ENCODE measurements around the gene ETV7. TPM values are rescaled to one million over a fixed set of nuclear protein-coding genes. Genes with fewer than 3 reads are reported as not detected.

Gene ETV7
- total and polyA plus RNA-seq, 2 donors (not counting 1 experiment from before 2014, with no cell fraction given) = 0.96 to 2.0 TPM

- Histone ChIP-seq H3K27me3 (replicated peaks in 1 of 4; ENCODE audit: control extremely low read depth in 1 of 4, control insufficient read depth in 3 of 4, insufficient read depth in 4 of 4, low read length in 3 of 4) (peaks cover 0 to 3% (median 0%) of the 10 kb centered on the region in 4 experiments), H3K27ac (ENCODE audit: low read length in 2 of 2) (no peak overlapping the region), H3K36me3 (replicated peaks in 1 of 2; ENCODE audit: control extremely low read depth in 1 of 2, control insufficient read depth in 1 of 2, extremely low read depth in 1 of 2, insufficient read depth in 2 of 2, low read length in 1 of 2) (no peaks in the 10 kb centered on the region), H3K9ac (ENCODE audit: low read length) (no peak overlapping the region), H3K4me1 (ENCODE audit: control insufficient read depth in 2 of 2, insufficient read depth in 2 of 2, low read length in 2 of 2) (no peaks in the 10 kb centered on the region), H3K79me2 (ENCODE audit: control insufficient read depth, insufficient read depth, low read length) (no peaks in the 10 kb centered on the region), H3K4me3 (ENCODE audit: control extremely low read depth in 1 of 5, extremely low read depth in 1 of 5, insufficient read depth in 1 of 5, low read depth in 2 of 5, low read length in 4 of 5) (no peak overlapping the region), H2AFZ (ENCODE audit: insufficient read depth, low read depth, low read length, poor library complexity, severe bottlenecking) (no peak overlapping the region), H4K20me1 (ENCODE audit: control insufficient read depth, insufficient read depth, low read length, poor library complexity, severe bottlenecking) (no peaks in the 10 kb centered on the region), H3K4me2 (replicated peaks; ENCODE audit: low read depth, low read length, poor library complexity, severe bottlenecking) (no peak overlapping the region), H3K9me3 (ENCODE audit: control extremely low read depth in 1 of 3, control insufficient read depth in 2 of 3, insufficient read depth in 1 of 3, low read length in 2 of 3) (no peaks in the 10 kb centered on the region)
- WGBS (ENCODE audit: insufficient coverage) = 96% methylated on average over 4 of the region's 4 CpGs
- DNase-seq = no peak
- ChIA-PET CTCF (interaction anchor here (0.6 kb wide), 1 partner anchor 86 kb away, joined by 3 read pairs; no protein-coding TSS in a partner anchor), POLR2A (no interaction called here)
- Mint-ChIP-seq H3K27me3 (peaks cover 11% of the 10 kb centered on the region), H3K4me1 (peaks cover 2% of the 10 kb centered on the region), H3K4me3 (no peak overlapping the region), H3K27ac (no peak overlapping the region), H3K9me3 (ENCODE audit: insufficient read depth) (no peaks in the 10 kb centered on the region)
- TF ChIP-seq CTCF (IDR thresholded peaks at IDR 0.05) = no peak
- no peak for TF ChIP-seq EZH2 (IDR thresholded peaks at IDR 0.05; ENCODE audit: borderline replicate concordance, insufficient read depth, low read depth, low read length, poor library complexity, severe bottlenecking)
- ATAC-seq (ENCODE audit: low read depth) = no peak
- intact Hi-C loops (cut with micrococcal nuclease) = no loop called here
Measured at GRCh38 chr6:36324715-36325114, 62.8 kb downstream of the ETV7 start.

- Mint-ChIP-seq H3K27ac (no peak overlapping the region), H3K4me1 (peaks cover 2% of the 10 kb centered on the region), H3K9me3 (ENCODE audit: insufficient read depth) (no peaks in the 10 kb centered on the region), H3K27me3 (peaks cover 11% of the 10 kb centered on the region), H3K4me3 (no peak overlapping the region)
- no peak overlapping the region for H3K4me2 ChIP-seq (replicated peaks; ENCODE audit: low read depth, low read length, poor library complexity, severe bottlenecking)
- no peak overlapping the region for H2AFZ ChIP-seq (ENCODE audit: insufficient read depth, low read depth, low read length, poor library complexity, severe bottlenecking)
- H3K9me3 ChIP-seq (ENCODE audit: control extremely low read depth in 1 of 3, control insufficient read depth in 2 of 3, insufficient read depth in 1 of 3, low read length in 2 of 3) = no peaks in the 10 kb centered on the region
- H3K4me1 ChIP-seq (ENCODE audit: control insufficient read depth in 2 of 2, insufficient read depth in 2 of 2, low read length in 2 of 2) = no peaks in the 10 kb centered on the region
- no peak overlapping the region for H3K27ac ChIP-seq (ENCODE audit: low read length in 2 of 2)
- H3K27me3 ChIP-seq (replicated peaks in 1 of 4; ENCODE audit: control extremely low read depth in 1 of 4, control insufficient read depth in 3 of 4, insufficient read depth in 4 of 4, low read length in 3 of 4) = peaks cover 0 to 3% (median 0%) of the 10 kb centered on the region in 4 experiments
- ATAC-seq (ENCODE audit: low read depth) (no peak), DNase-seq (no peak)
- H3K9ac ChIP-seq (ENCODE audit: low read length) = no peak overlapping the region
- H3K36me3 ChIP-seq (replicated peaks in 1 of 2; ENCODE audit: control extremely low read depth in 1 of 2, control insufficient read depth in 1 of 2, extremely low read depth in 1 of 2, insufficient read depth in 2 of 2, low read length in 1 of 2) = no peaks in the 10 kb centered on the region
- no peak overlapping the region for H3K4me3 ChIP-seq (ENCODE audit: control extremely low read depth in 1 of 5, extremely low read depth in 1 of 5, insufficient read depth in 1 of 5, low read depth in 2 of 5, low read length in 4 of 5)
- ChIA-PET POLR2A (no interaction called here), CTCF (no interaction called here)
- H4K20me1 ChIP-seq (ENCODE audit: control insufficient read depth, insufficient read depth, low read length, poor library complexity, severe bottlenecking) = no peaks in the 10 kb centered on the region
- TF ChIP-seq EZH2 (IDR thresholded peaks at IDR 0.05; ENCODE audit: borderline replicate concordance, insufficient read depth, low read depth, low read length, poor library complexity, severe bottlenecking) = no peak
- no peak for TF ChIP-seq CTCF (IDR thresholded peaks at IDR 0.05)
- 93% methylated on average over 5 of the region's 6 CpGs for WGBS (ENCODE audit: insufficient coverage)
- intact Hi-C loops (cut with micrococcal nuclease) = no loop called here
- H3K79me2 ChIP-seq (ENCODE audit: control insufficient read depth, insufficient read depth, low read length) = no peaks in the 10 kb centered on the region
Measured at GRCh38 chr6:36324191-36324590, 63.3 kb downstream of the ETV7 start.

Data from B cell (primary cell).